Measurements from ENCODE around the gene HPSE. TPM values are rescaled to one million over a fixed set of nuclear protein-coding genes. Genes with fewer than 3 reads are reported as not detected.
A peak's percentile ranks its signal among the peaks of the same experiment; 100 is the strongest.

The HPSE gene
- total and polyA plus RNA-seq, 8 donors: 1.3 to 19.2 (median 1.8) TPM

DNA sequence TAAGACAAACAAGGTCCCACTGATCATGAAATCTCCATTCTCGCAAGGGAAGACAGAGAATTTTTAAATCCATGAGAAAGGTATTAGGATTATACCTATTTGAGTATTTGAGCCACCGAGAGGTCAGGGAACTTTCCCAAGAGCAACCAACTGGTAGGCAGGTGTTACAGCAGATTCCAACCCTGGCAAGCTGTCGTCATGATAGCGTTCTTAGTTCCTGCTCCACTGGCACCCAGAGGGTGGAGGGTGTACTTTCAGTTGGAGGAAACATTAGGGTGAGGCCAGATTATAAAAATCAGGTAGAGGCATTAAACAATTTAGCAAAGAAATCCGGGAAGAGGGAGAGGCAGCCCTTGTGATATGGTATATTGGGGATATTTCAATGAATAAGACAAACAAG is 73.3 kb downstream of the HPSE start:
- no peak for DNase-seq
- Histone ChIP-seq H3K9me3 (no peaks in the 10 kb centered on the region), H3K4me3 (no peak overlapping the region), H3K4me1 (peaks cover 0 to 9% of the 10 kb centered on the region in 2 donors), H3K27me3 (no peaks in the 10 kb centered on the region), H3K27ac (no peak overlapping the region), H3K36me3 (peaks cover 0 to 26% of the 10 kb centered on the region in 2 donors)
- no peak for ATAC-seq
- no peak for TF ChIP-seq CTCF (IDR thresholded peaks at IDR 0.05)
- intact Hi-C loops (cut with DNase I): no loop called here

DNA sequence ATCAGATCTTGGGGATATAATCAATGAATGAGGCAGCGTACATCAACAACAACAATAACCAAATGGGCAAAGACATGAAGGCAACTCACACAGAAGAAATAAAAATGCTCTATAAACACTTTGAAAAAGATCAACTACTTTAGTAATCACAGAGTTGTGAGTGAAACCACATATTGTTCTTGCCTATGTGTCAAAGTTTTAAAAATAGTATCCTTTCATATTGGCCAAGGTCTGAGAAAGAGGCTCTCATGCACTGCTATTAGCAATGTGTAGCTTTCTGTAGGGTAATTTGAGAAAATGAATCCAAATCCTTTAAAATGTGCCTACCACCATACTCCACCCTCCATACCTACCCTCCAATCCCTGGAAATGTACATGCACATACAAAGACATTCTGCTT is 75.1 kb downstream of the HPSE start:
- no peak for ATAC-seq
- Histone ChIP-seq H3K4me3 (no peak overlapping the region), H3K4me1 (peaks cover 10 to 23% of the 10 kb centered on the region in 2 donors), H3K27me3 (no peaks in the 10 kb centered on the region), H3K27ac (no peak overlapping the region), H3K9me3 (no peaks in the 10 kb centered on the region), H3K36me3 (peaks cover 0 to 17% of the 10 kb centered on the region in 2 donors)
- no peak for TF ChIP-seq CTCF (IDR thresholded peaks at IDR 0.05)
- no peak for DNase-seq
- intact Hi-C loops (cut with DNase I): no loop called here

DNA sequence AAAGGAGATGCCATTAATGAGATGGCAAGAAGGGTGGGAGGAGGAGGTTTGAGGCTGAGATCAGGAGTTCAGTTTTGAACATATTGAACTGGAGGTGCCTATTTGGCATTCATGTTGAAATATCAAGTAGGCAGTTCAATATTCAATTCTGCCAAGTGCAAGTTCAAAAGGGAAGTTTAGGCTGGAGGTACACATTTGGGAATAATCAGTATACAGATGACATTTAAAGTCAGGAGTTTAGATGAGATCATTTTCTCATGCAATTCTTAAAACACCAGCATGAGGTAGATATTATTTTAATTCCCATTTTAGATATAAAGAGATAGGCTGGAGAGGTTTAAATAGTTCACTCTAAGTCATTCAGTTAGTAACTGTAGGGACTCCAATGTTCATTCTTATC is 76.2 kb downstream of the HPSE start:
- H3K27ac ChIP-seq: no peak overlapping the region
- DNase-seq: no peak
- no peaks in the 10 kb centered on the region for H3K27me3 ChIP-seq
- ATAC-seq: no peak
- H3K4me3 ChIP-seq: no peak overlapping the region
- H3K4me1 ChIP-seq: peaks cover 10 to 23% of the 10 kb centered on the region in 2 donors
- no peaks in the 10 kb centered on the region for H3K9me3 ChIP-seq
- intact Hi-C loops (cut with DNase I): no loop called here
- peaks cover 0 to 17% of the 10 kb centered on the region in 2 donors for H3K36me3 ChIP-seq
- no peak for TF ChIP-seq CTCF (IDR thresholded peaks at IDR 0.05)

GRCh38 chr4:83257811-83258210 is 76.8 kb downstream of the HPSE start:
- Histone ChIP-seq H3K4me3 (no peak overlapping the region), H3K27me3 (no peaks in the 10 kb centered on the region), H3K27ac (peak overlapping the region in 1 of 2 donors; percentile 60), H3K4me1 (peaks cover 10 to 30% of the 10 kb centered on the region in 2 donors), H3K36me3 (peaks cover 0 to 13% of the 10 kb centered on the region in 2 donors), H3K9me3 (no peaks in the 10 kb centered on the region)
- intact Hi-C loops (cut with DNase I): no loop called here
- ATAC-seq: no peak
- no peak for TF ChIP-seq CTCF (IDR thresholded peaks at IDR 0.05)
- DNase-seq: no peak

DNA sequence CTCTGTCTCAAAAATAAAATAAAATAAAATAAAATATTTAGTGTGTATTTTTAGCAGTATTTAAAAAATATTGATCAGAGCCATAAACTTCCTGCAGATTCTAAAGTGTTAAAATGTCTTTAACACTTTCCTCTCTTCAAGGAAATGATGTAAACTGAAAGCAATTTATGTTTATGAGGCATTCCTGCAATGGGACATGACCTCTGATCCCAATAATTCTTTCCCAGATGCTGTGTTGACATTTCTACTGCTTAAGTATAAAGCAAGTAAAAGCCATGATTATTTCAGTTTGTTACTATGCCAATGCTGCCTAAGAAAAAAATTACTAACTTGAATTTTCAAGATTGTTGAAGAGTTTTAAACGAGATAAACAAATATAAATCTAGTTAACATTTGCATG is 79.1 kb downstream of the HPSE start:
- DNase-seq (peak in 2 of 4 donors; percentile 6 to 13), ATAC-seq (no peak)
- TF ChIP-seq CTCF (IDR thresholded peaks at IDR 0.05): no peak
- no peak overlapping the region for H3K4me3 ChIP-seq
- H3K27ac ChIP-seq: peak overlapping the region in 1 of 2 donors; percentile 60
- H3K27me3 ChIP-seq: no peaks in the 10 kb centered on the region
- H3K36me3 ChIP-seq: no peaks in the 10 kb centered on the region
- intact Hi-C loops (cut with DNase I): no loop called here
- H3K9me3 ChIP-seq: no peaks in the 10 kb centered on the region
- peaks cover 10 to 48% of the 10 kb centered on the region in 2 donors for H3K4me1 ChIP-seq
